Breast epithelium (tissue), 3 donors: ENCODE data around the gene TAF6L.

Experiments
- POLR2A ChIP-seq: fragments of 450-650 bp; IDR thresholded peaks from one replicate; pipeline ENCODE4 v1.6.1; 2016; ENCODE audit warnings: antibody characterized with exemption, mild to moderate bottlenecking, moderate library complexity
- TF ChIP-seq, protein P1 (sequence below), 3 donors: fragments of 450-650 bp; IDR thresholded peaks; one replicate each; pipeline ENCODE4 v1.5.1; 2016 to 2017; ENCODE audit warnings: antibody characterized with exemption in 3 of 3, mild to moderate bottlenecking in 3 of 3, moderate library complexity in 3 of 3

DNA sequence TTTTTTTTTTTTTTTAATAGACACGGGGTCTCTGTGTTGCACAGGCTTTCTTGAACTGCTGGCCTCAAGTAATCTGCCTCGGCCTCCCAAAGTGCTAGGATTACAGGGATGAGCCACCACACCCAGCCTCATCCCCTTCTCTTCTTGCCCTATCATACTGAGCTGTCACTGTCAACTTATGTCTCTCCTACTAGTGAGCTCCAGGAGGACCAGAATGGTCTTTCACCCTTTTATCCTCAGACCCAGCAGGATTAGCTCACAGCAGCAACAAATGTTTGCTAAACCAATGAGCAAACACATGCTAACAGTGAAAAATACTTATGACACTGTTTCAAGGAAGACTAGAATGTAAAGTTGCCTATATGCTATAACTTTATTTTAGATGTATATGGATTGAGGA is 40.5 kb downstream of the TAF6L start:
- no peak for TF ChIP-seq POLR2A
- TF ChIP-seq, protein P1, sequence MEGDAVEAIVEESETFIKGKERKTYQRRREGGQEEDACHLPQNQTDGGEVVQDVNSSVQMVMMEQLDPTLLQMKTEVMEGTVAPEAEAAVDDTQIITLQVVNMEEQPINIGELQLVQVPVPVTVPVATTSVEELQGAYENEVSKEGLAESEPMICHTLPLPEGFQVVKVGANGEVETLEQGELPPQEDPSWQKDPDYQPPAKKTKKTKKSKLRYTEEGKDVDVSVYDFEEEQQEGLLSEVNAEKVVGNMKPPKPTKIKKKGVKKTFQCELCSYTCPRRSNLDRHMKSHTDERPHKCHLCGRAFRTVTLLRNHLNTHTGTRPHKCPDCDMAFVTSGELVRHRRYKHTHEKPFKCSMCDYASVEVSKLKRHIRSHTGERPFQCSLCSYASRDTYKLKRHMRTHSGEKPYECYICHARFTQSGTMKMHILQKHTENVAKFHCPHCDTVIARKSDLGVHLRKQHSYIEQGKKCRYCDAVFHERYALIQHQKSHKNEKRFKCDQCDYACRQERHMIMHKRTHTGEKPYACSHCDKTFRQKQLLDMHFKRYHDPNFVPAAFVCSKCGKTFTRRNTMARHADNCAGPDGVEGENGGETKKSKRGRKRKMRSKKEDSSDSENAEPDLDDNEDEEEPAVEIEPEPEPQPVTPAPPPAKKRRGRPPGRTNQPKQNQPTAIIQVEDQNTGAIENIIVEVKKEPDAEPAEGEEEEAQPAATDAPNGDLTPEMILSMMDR (IDR thresholded peaks at IDR 0.05) = no peak
